Heart left ventricle (tissue), 13 donors: ENCODE measurements around the gene AFF3.

Experiments
- CTCF ChIP-seq, 12 donors: fragments of 200-600 bp; sonication (generic) in 4 of 12; IDR thresholded peaks; one replicate each; pipeline versions ENCODE4 v1.5.0 to v1.8.0; 2018 to 2022; ENCODE audit warnings: antibody characterized with exemption in 12 of 12, mild to moderate bottlenecking in 5 of 12
- POLR2A ChIP-seq, 2 donors: fragments of 450-650 bp; IDR thresholded peaks; one replicate each; pipeline ENCODE4 v1.6.1; 2017; ENCODE audit warnings: antibody characterized with exemption in 2 of 2, mild to moderate bottlenecking in 2 of 2, moderate library complexity in 2 of 2
- donor health status: ischemic (EF 13 %, LVEDD 7.1; RV severe dilation, severe dysfunction).
- donor health status: DM: no; HTN: yes; CAD: no.
- donor health status: DM: no; HTN: no; CAD: no.
- donor health status: ischemic (EF 25% LVEDD 6.9; RV normal size, moderate dysfunction).
- donor health status: ischemic (EF 25% LVEDD 5.7; RV mildly dilated, moderate dysfunction).
- donor health status: ischemic (EF 35%, LVEDD 5.7; RV mildly dilated, moderate dysfunction).
- donor health status: nonischemic (EF 11% LVEDD 7.7; RV severe dilation, severe dysfunction).
- donor health status: DM: yes; HTN: yes; CAD: no.
- donor health status: PGD.
- donor health status: ischemic (EF 29% LVEDD 5.4; RV normal size, mild dysfunction).
- donor health status: nonischemic (EF 23%, LVEDD 6.1; RV moderate dilation, normal function).

- TF ChIP-seq CTCF (IDR thresholded peaks at IDR 0.05) (no peak), POLR2A (IDR thresholded peaks at IDR 0.05) (no peak)
These were observed 354.5 kb downstream of the AFF3 start for GRCh38 chr2:99787769-99788382.
